ENCODE measurements around the gene LRRC61. TPM values are rescaled to one million over a fixed set of nuclear protein-coding genes. Genes with fewer than 3 reads are reported as not detected.
A peak's percentile ranks its signal among the peaks of the same experiment; 100 is the strongest.

LRRC61 gene
- total RNA-seq, 2 donors from 2014 or later: 0.77 to 27.0 TPM

GRCh38 chr7:150382844-150383225 is 59.7 kb downstream of the LRRC61 start:
- H3K27ac ChIP-seq (ENCODE audit: low read depth, low read length): peak overlapping the region; percentile 98
- WGBS, 2 experiments (ENCODE audit: insufficient coverage in 1 of 2, insufficient read length in 1 of 2): 90% methylated on average over 4 of the region's 4 CpGs; no CpG with 5 or more reads in 1 of the 2 experiments

GRCh38 chr7:150383710-150384397 is 60.7 kb downstream of the LRRC61 start:
- H3K27ac Mint-ChIP-seq: peak overlapping the region; percentile 82
- Histone ChIP-seq H3K4me3 (ENCODE audit: low read length) (peak overlapping the region; percentile 56), H3K36me3 (ENCODE audit: control insufficient read depth, insufficient read depth, low read length) (peaks cover 5% of the 10 kb centered on the region), H3K4me1 (ENCODE audit: control insufficient read depth, insufficient read depth, low read length) (peaks cover 14% of the 10 kb centered on the region), H3K27me3 (ENCODE audit: control insufficient read depth, insufficient read depth, low read length, poor library complexity, severe bottlenecking) (no peaks in the 10 kb centered on the region), H3K9ac (ENCODE audit: extremely low read depth, low read length, poor library complexity, severe bottlenecking) (peak overlapping the region; percentile 57), H3K27ac (ENCODE audit: low read depth, low read length) (peak overlapping the region; percentile 98), H3K9me3 (ENCODE audit: control insufficient read depth, low read length) (no peaks in the 10 kb centered on the region)
- peaks cover 48% of the 10 kb centered on the region for H3K4me1 Mint-ChIP-seq
- H3K9me3 Mint-ChIP-seq: no peaks in the 10 kb centered on the region
- TF ChIP-seq CTCF (conservative IDR thresholded peaks at IDR 0.05): no peak
- 22 to 38% methylated on average over 8 to 22 of the region's 22 CpGs for WGBS, 2 experiments (ENCODE audit: insufficient coverage in 1 of 2, insufficient read length in 1 of 2)
- H3K27me3 Mint-ChIP-seq (ENCODE audit: insufficient read depth): no peaks in the 10 kb centered on the region
- peak overlapping the region; percentile 21 for H3K4me3 Mint-ChIP-seq
- peaks cover 15% of the 10 kb centered on the region for H3K36me3 Mint-ChIP-seq (ENCODE audit: low read depth)
- peak; percentile 99 for DNase-seq

More at GRCh38 chr7:150382844-150383225, 59.7 kb downstream of the LRRC61 start:
- H3K9me3 Mint-ChIP-seq: no peaks in the 10 kb centered on the region
- H3K9ac ChIP-seq (ENCODE audit: extremely low read depth, low read length, poor library complexity, severe bottlenecking): no peak overlapping the region
- H3K36me3 ChIP-seq (ENCODE audit: control insufficient read depth, insufficient read depth, low read length): no peaks in the 10 kb centered on the region
- H3K27me3 Mint-ChIP-seq (ENCODE audit: insufficient read depth): no peaks in the 10 kb centered on the region
- H3K4me1 Mint-ChIP-seq: peaks cover 48% of the 10 kb centered on the region
- H3K4me3 ChIP-seq (ENCODE audit: low read length): no peak overlapping the region
- H3K4me1 ChIP-seq (ENCODE audit: control insufficient read depth, insufficient read depth, low read length): peaks cover 14% of the 10 kb centered on the region
- TF ChIP-seq CTCF (conservative IDR thresholded peaks at IDR 0.05): no peak
- H3K27me3 ChIP-seq (ENCODE audit: control insufficient read depth, insufficient read depth, low read length, poor library complexity, severe bottlenecking): no peaks in the 10 kb centered on the region
- no peak for DNase-seq
- peak overlapping the region; percentile 55 for H3K27ac Mint-ChIP-seq
- no peaks in the 10 kb centered on the region for H3K9me3 ChIP-seq (ENCODE audit: control insufficient read depth, low read length)
- H3K36me3 Mint-ChIP-seq (ENCODE audit: low read depth): peaks cover 15% of the 10 kb centered on the region
- H3K4me3 Mint-ChIP-seq: no peak overlapping the region

- peak overlapping the region; percentile 98 for H3K27ac ChIP-seq (ENCODE audit: low read depth, low read length)
- peak overlapping the region; percentile 57 for H3K9ac ChIP-seq (ENCODE audit: extremely low read depth, low read length, poor library complexity, severe bottlenecking)
- H3K27me3 ChIP-seq (ENCODE audit: control insufficient read depth, insufficient read depth, low read length, poor library complexity, severe bottlenecking): no peaks in the 10 kb centered on the region
- Mint-ChIP-seq H3K4me1 (peaks cover 47% of the 10 kb centered on the region), H3K9me3 (no peaks in the 10 kb centered on the region), H3K36me3 (ENCODE audit: low read depth) (peaks cover 15% of the 10 kb centered on the region), H3K27me3 (ENCODE audit: insufficient read depth) (no peaks in the 10 kb centered on the region), H3K4me3 (peak overlapping the region; percentile 21), H3K27ac (peak overlapping the region; percentile 82)
- peaks cover 14% of the 10 kb centered on the region for H3K4me1 ChIP-seq (ENCODE audit: control insufficient read depth, insufficient read depth, low read length)
- H3K36me3 ChIP-seq (ENCODE audit: control insufficient read depth, insufficient read depth, low read length): peaks cover 6% of the 10 kb centered on the region
- peak overlapping the region; percentile 56 for H3K4me3 ChIP-seq (ENCODE audit: low read length)
- peak; percentile 50 for DNase-seq
- TF ChIP-seq CTCF (conservative IDR thresholded peaks at IDR 0.05): no peak
- no peaks in the 10 kb centered on the region for H3K9me3 ChIP-seq (ENCODE audit: control insufficient read depth, low read length)
- 82 to 85% methylated on average over 9 to 15 of the region's 15 CpGs for WGBS, 2 experiments (ENCODE audit: insufficient coverage in 1 of 2, insufficient read length in 1 of 2)
These were observed 61.5 kb downstream of the LRRC61 start for GRCh38 chr7:150384406-150385301.

Data from endodermal cell (in vitro differentiated cells).